IMR-90 (cell line): Measurements from ENCODE around the gene GJB3. TPM values are rescaled to one million over a fixed set of nuclear protein-coding genes. Genes with fewer than 3 reads are reported as not detected.

Source experiments
- ATAC-seq: fragments of 200-7000 bp; cut with Tn5 transposase; 2 replicates; pipeline ENCODE4 v1.9.1; 2020; ENCODE audit warnings: low read depth, mild to moderate bottlenecking, moderate library complexity
- BruUV-seq: library from RNA; stranded (reverse); fragments of 400-500 nt; replicated peaks from 2 replicates; lab custom pipeline; 2021; lab: Mats Ljungman, UMichigan
- CTCF ChIA-PET: fragments of 300-600 bp; formaldehyde crosslinking; extraction: SDS; loops from one replicate; lab custom pipeline; 2021; ENCODE audit warnings: antibody characterized with exemption; lab: Yijun Ruan, JAX
- POLR2A ChIA-PET: fragments of 300-600 bp; sonication (Branson Sonifier 250); formaldehyde crosslinking; loops from one replicate; lab custom pipeline; 2022; ENCODE audit warnings: antibody characterized with exemption; ENCODE audit not compliant: unreplicated experiment; lab: Charles Lee
- DNase-seq: peaks from one replicate; pipeline ENCODE4 v3.0.0; 2013
- H2AFZ ChIP-seq: replicated peaks from 2 replicates; pipeline ENCODE3; 2013; ENCODE audit warnings: low read length, mild to moderate bottlenecking; ENCODE audit not compliant: poor library complexity
- H2AK5ac ChIP-seq: 2 replicates; pipeline ENCODE4 v1.6.1; 2013; ENCODE audit warnings: low read depth, low read length, inconsistent platforms
- H2AK9ac ChIP-seq: replicated peaks from 2 replicates; pipeline ENCODE3; 2013; ENCODE audit warnings: mild to moderate bottlenecking, low read depth, low read length, moderate library complexity; ENCODE audit not compliant: poor library complexity
- H2BK120ac ChIP-seq: 2 replicates; pipeline ENCODE4 v1.6.1; 2013; ENCODE audit warnings: low read depth, low read length, inconsistent platforms
- H2BK15ac ChIP-seq: 3 replicates; pipeline ENCODE4 v1.6.1; 2013; ENCODE audit warnings: low read depth, low read length, inconsistent platforms
- H2BK20ac ChIP-seq: 2 replicates; pipeline ENCODE4 v1.6.1; 2013; ENCODE audit warnings: low read depth, mild to moderate bottlenecking, inconsistent platforms, low read length, moderate library complexity
- H2BK5ac ChIP-seq: 2 replicates; pipeline ENCODE4 v1.6.1; 2013; ENCODE audit warnings: mild to moderate bottlenecking, low read depth, low read length, inconsistent platforms; ENCODE audit not compliant: poor library complexity, severe bottlenecking
- H3K14ac ChIP-seq: replicated peaks from 2 replicates; pipeline ENCODE4 v1.6.1; 2013; ENCODE audit warnings: low read depth, low read length, inconsistent platforms
- H3K18ac ChIP-seq: 2 replicates; pipeline ENCODE4 v1.6.1; 2013; ENCODE audit warnings: low read depth, low read length, control low read depth
- H3K23ac ChIP-seq: 2 replicates; pipeline ENCODE4 v1.6.1; 2013; ENCODE audit warnings: low read depth, low read length, inconsistent platforms
- H3K27ac ChIP-seq: 2 replicates; pipeline ENCODE4 v1.5.1; 2013; ENCODE audit warnings: mild to moderate bottlenecking, control low read depth, low read length; ENCODE audit not compliant: insufficient read depth
- H3K27me3 ChIP-seq: 2 replicates; pipeline ENCODE4 v1.6.1; 2013; ENCODE audit warnings: low read length; ENCODE audit not compliant: control insufficient read depth, insufficient read depth
- H3K36me3 ChIP-seq: 2 replicates; pipeline ENCODE4 v1.6.1; 2013; ENCODE audit warnings: low read length, mixed read lengths; ENCODE audit not compliant: control insufficient read depth, insufficient read depth
- H3K4ac ChIP-seq: 2 replicates; pipeline ENCODE4 v1.6.1; 2013; ENCODE audit warnings: low read depth, low read length, inconsistent platforms
- H3K4me1 ChIP-seq: 2 replicates; pipeline ENCODE4 v1.6.1; 2013; ENCODE audit warnings: low read length, mixed read lengths; ENCODE audit not compliant: control insufficient read depth, insufficient read depth
- H3K4me2 ChIP-seq: 2 replicates; pipeline ENCODE4 v1.6.1; 2013; ENCODE audit warnings: low read depth, mild to moderate bottlenecking, control low read depth, low read length, moderate library complexity
- H3K4me3 ChIP-seq: 2 replicates; pipeline ENCODE4 v1.5.1; 2013; ENCODE audit warnings: low read depth, mild to moderate bottlenecking, control low read depth, low read length, moderate library complexity; ENCODE audit not compliant: insufficient read depth
- H3K56ac ChIP-seq: 2 replicates; pipeline ENCODE4 v1.6.1; 2013; ENCODE audit warnings: low read length, inconsistent platforms; ENCODE audit not compliant: insufficient read depth; ENCODE audit errors: extremely low read depth
- H3K79me1 ChIP-seq, 2 experiments: 2 replicates each; pipeline ENCODE4 v1.6.1; 2013; ENCODE audit warnings: low read length in 2 of 2, inconsistent platforms in 1 of 2, low read depth in 1 of 2
- H3K9ac ChIP-seq: 2 replicates; pipeline ENCODE4 v1.6.1; 2013; ENCODE audit warnings: low read depth, low read length, control low read depth
- H3K9me1 ChIP-seq: 2 replicates; pipeline ENCODE4 v1.6.1; 2013; ENCODE audit warnings: low read length, inconsistent platforms; ENCODE audit not compliant: insufficient read depth
- H3K9me3 ChIP-seq: 2 replicates; pipeline ENCODE4 v1.6.1; 2013; ENCODE audit warnings: low read length; ENCODE audit not compliant: control insufficient read depth, insufficient read depth
- H4K20me1 ChIP-seq: 2 replicates; pipeline ENCODE4 v1.6.1; 2013; ENCODE audit warnings: low read length, inconsistent platforms; ENCODE audit not compliant: insufficient read depth
- H4K5ac ChIP-seq: 2 replicates; pipeline ENCODE4 v1.6.1; 2013; ENCODE audit warnings: mild to moderate bottlenecking, low read depth, low read length, control low read depth
- H4K8ac ChIP-seq, 2 experiments: 2 replicates each; pipeline ENCODE4 v1.6.1; 2013; ENCODE audit warnings: low read depth in 2 of 2, low read length in 2 of 2, control low read depth in 1 of 2, inconsistent platforms in 1 of 2
- H4K91ac ChIP-seq: 2 replicates; pipeline ENCODE4 v1.6.1; 2013; ENCODE audit warnings: low read depth, low read length, inconsistent platforms; ENCODE audit not compliant: insufficient read depth
- BHLHE40 ChIP-seq: fragments of 150-350 bp; IDR thresholded peaks from 2 replicates; pipeline ENCODE4 v1.6.1; 2016; ENCODE audit warnings: mild to moderate bottlenecking, low read depth, low read length
- CEBPB ChIP-seq: IDR thresholded peaks from 2 replicates; pipeline ENCODE4 v1.6.1; 2012; ENCODE audit warnings: low read depth, low read length, improper control_type of control experiment
- CHD1 ChIP-seq: IDR thresholded peaks from 2 replicates; pipeline ENCODE4 v1.6.1; 2012; ENCODE audit warnings: low read depth, low read length, improper control_type of control experiment
- CTCF ChIP-seq: conservative IDR thresholded peaks from 2 replicates; pipeline ENCODE4 v1.5.1; 2012; ENCODE audit warnings: mild to moderate bottlenecking, low read depth, low read length, improper control_type of control experiment
- ELK1 ChIP-seq: fragments of 150-350 bp; IDR thresholded peaks from 2 replicates; pipeline ENCODE4 v1.6.1; 2016; ENCODE audit warnings: low read depth, mild to moderate bottlenecking, low read length, moderate library complexity, borderline replicate concordance
- FOS ChIP-seq: fragments of 150-350 bp; IDR thresholded peaks from 2 replicates; pipeline ENCODE4 v1.6.1; 2016; ENCODE audit warnings: low read depth, low read length
- MAZ ChIP-seq: IDR thresholded peaks from 2 replicates; pipeline ENCODE4 v1.6.1; 2012; ENCODE audit warnings: low read depth, mild to moderate bottlenecking, low read length, improper control_type of control experiment, moderate library complexity, borderline replicate concordance
- MXI1 ChIP-seq: IDR thresholded peaks from 2 replicates; pipeline ENCODE4 v1.6.1; 2012; ENCODE audit warnings: low read depth, mild to moderate bottlenecking, low read length, moderate library complexity, borderline replicate concordance
- NFE2L2 ChIP-seq: fragments of 150-350 bp; IDR thresholded peaks from 2 replicates; pipeline ENCODE4 v1.6.1; 2016; ENCODE audit warnings: low read depth, mild to moderate bottlenecking, low read length
- POLR2A ChIP-seq: IDR thresholded peaks from 2 replicates; pipeline ENCODE4 v1.6.1; 2012; ENCODE audit warnings: mild to moderate bottlenecking, low read depth, low read length
- RFX5 ChIP-seq: IDR thresholded peaks from 2 replicates; pipeline ENCODE4 v1.8.0; 2012; ENCODE audit warnings: low read depth, mild to moderate bottlenecking, low read length, moderate library complexity
- SMC3 ChIP-seq: fragments of 150-350 bp; IDR thresholded peaks from 2 replicates; pipeline ENCODE4 v1.6.1; 2016; ENCODE audit warnings: low read depth, mild to moderate bottlenecking, antibody characterized with exemption, low read length, moderate library complexity
- USF2 ChIP-seq: fragments of 150-350 bp; IDR thresholded peaks from 2 replicates; pipeline ENCODE4 v1.6.1; 2017; ENCODE audit warnings: mild to moderate bottlenecking, antibody characterized with exemption, low read length, low read depth
- WGBS, 2 experiments: methylation state at CpG; one replicate each; pipeline versions ENCODE4 v1.1.5 to v1.1.7; 2013; ENCODE audit warnings: missing lambda C conversion rate in 2 of 2; ENCODE audit not compliant: insufficient read length in 1 of 2; ENCODE audit errors: extremely low coverage in 2 of 2; 5-methylcytosine and 5-hydroxymethylcytosine counted together
- dilution Hi-C: fragments of 300-500 bp; cut with HindIII; formaldehyde crosslinking; loops from one replicate; pipeline ENCODE4 v1.14.3; 2018; ENCODE audit warnings: low sequenced_read_pairs; ENCODE audit not compliant: unreplicated experiment
- in situ Hi-C: fragments of 300-500 bp; cut with MboI; formaldehyde crosslinking; loops from 3 replicates; pipeline ENCODE4 v1.14.3; 2019; ENCODE audit warnings: low sequenced_read_pairs, inconsistent platforms, mixed read lengths
- intact Hi-C: fragments of 100-400 bp; cut with micrococcal nuclease; formaldehyde crosslinking; loops from 2 replicates; pipeline ENCODE4 v1.10.0; 2022
- polyA plus RNA-seq, 3 experiments: library from polyadenylated mRNA; depleted of rRNA; stranded (reverse); fragments of >200 nt; gene quantifications; 2 replicates each; pipeline ENCODE4 v1.2.3, GENCODE V29; 2012; ENCODE audit warnings: low replicate concordance in 1 of 3
- total RNA-seq: library from RNA; depleted of rRNA; stranded (reverse); fragments of >200 nt; gene quantifications from 2 replicates; pipeline ENCODE4 v1.2.3, GENCODE V29; 2012

GJB3 gene
- total and polyA plus RNA-seq, 2 of the 4 experiments (the other 2 are of a cell fraction) = not detected

- no peak for DNase-seq
- no peak overlapping the region for H2BK5ac ChIP-seq
- in situ Hi-C loops (no loop called here), intact Hi-C loops (no loop called here), dilution Hi-C loops (no loop called here)
- CTCF ChIA-PET = no interaction called here
- WGBS, 2 experiments = 100% methylated on average over 2 of the region's 12 CpGs; no CpG with 5 or more reads in 1 of the 2 experiments
- H4K8ac ChIP-seq = no peak overlapping the region
- no peaks in the 10 kb centered on the region for H4K20me1 ChIP-seq
- H3K36me3 ChIP-seq = no peaks in the 10 kb centered on the region
- no peak overlapping the region for H3K27ac ChIP-seq
- H3K4me3 ChIP-seq = no peak overlapping the region
- POLR2A ChIA-PET = no interaction called here
- H3K4me2 ChIP-seq = no peak overlapping the region
- no peak overlapping the region for H3K9ac ChIP-seq
- no peak overlapping the region for H4K5ac ChIP-seq
- no peak overlapping the region for H2AK9ac ChIP-seq
- no peak overlapping the region for H3K14ac ChIP-seq
- H3K23ac ChIP-seq = no peak overlapping the region
- ATAC-seq = no peak
- H4K91ac ChIP-seq = no peak overlapping the region
- no peaks in the 10 kb centered on the region for H3K79me1 ChIP-seq
- H3K4ac ChIP-seq = no peak overlapping the region
- no peaks in the 10 kb centered on the region for H3K9me3 ChIP-seq
- no peak overlapping the region for H3K18ac ChIP-seq
- no peaks in the 10 kb centered on the region for H3K9me1 ChIP-seq
- BruUV-seq = no TSS peak
- no peak overlapping the region for H2BK20ac ChIP-seq
- H3K27me3 ChIP-seq = peaks cover 14% of the 10 kb centered on the region
- no peak overlapping the region for H2BK15ac ChIP-seq
- no peaks in the 10 kb centered on the region for H3K4me1 ChIP-seq
- no peak overlapping the region for H3K56ac ChIP-seq
- TF ChIP-seq ELK1 (no peak), BHLHE40 (no peak), USF2 (no peak), MXI1 (no peak), NFE2L2 (no peak), CHD1 (no peak), MAZ (no peak), CTCF (no peak), FOS (no peak), RFX5 (no peak), POLR2A (no peak), SMC3 (no peak), CEBPB (no peak)
- no peak overlapping the region for H2AK5ac ChIP-seq
- H2BK120ac ChIP-seq = no peak overlapping the region
- H2AFZ ChIP-seq = no peak overlapping the region
Observed at GRCh38 chr1:34794790-34795180, 13.8 kb downstream of the GJB3 start.
